Measurements from ENCODE around the gene PTEN.
"Not testable (repeated sequence)": the region's sequence is repeated elsewhere in the genome, so short reads cannot be mapped to it uniquely, and the experiment has no call there.

The PTEN gene

DNA sequence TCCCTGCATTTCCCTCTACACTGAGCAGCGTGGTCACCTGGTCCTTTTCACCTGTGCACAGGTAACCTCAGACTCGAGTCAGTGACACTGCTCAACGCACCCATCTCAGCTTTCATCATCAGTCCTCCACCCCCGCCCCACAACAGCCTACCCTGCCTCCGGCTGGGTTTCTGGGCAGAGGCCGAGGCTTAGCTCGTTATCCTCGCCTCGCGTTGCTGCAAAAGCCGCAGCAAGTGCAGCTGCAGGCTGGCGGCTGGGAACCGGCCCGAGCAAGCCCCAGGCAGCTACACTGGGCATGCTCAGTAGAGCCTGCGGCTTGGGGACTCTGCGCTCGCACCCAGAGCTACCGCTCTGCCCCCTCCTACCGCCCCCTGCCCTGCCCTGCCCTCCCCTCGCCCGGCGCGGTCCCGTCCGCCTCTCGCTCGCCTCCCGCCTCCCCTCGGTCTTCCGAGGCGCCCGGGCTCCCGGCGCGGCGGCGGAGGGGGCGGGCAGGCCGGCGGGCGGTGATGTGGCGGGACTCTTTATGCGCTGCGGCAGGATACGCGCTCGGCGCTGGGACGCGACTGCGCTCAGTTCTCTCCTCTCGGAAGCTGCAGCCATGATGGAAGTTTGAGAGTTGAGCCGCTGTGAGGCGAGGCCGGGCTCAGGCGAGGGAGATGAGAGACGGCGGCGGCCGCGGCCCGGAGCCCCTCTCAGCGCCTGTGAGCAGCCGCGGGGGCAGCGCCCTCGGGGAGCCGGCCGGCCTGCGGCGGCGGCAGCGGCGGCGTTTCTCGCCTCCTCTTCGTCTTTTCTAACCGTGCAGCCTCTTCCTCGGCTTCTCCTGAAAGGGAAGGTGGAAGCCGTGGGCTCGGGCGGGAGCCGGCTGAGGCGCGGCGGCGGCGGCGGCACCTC, at the start of gene PTEN, which contains the start of gene KLLN:
PTEN (plus strand) TSS at position 573 of the 891 bp plus-strand sequence. CDS start 845 bp downstream, outside the sequence.
KLLN (minus strand) TSS at position 481 of the 891 bp plus-strand sequence. CDS start 1,046 bp downstream, outside the sequence.
- Histone ChIP-seq H3K36me3 (ENCODE audit: insufficient read depth, low read length) (no peaks in the 10 kb centered on the region), H3K4me1 (ENCODE audit: insufficient read depth, low read length) (peaks cover 5% of the 10 kb centered on the region), H3K9me3 (ENCODE audit: low read length) (no peaks in the 10 kb centered on the region), H3K4me3 (ENCODE audit: low read depth in 1 of 2, low read length in 2 of 2) (peak within 1 kb of the TSS; percentile 92 to 96), H3K27me3 (ENCODE audit: control insufficient read depth in 1 of 2, insufficient read depth in 2 of 2, low read length in 2 of 2) (no peaks in the 10 kb centered on the region), H3K27ac (ENCODE audit: low read depth, low read length) (peak within 1 kb of the TSS; percentile 93), H3K9ac (ENCODE audit: low read length) (peak within 1 kb of the TSS; percentile 83)

DNA sequence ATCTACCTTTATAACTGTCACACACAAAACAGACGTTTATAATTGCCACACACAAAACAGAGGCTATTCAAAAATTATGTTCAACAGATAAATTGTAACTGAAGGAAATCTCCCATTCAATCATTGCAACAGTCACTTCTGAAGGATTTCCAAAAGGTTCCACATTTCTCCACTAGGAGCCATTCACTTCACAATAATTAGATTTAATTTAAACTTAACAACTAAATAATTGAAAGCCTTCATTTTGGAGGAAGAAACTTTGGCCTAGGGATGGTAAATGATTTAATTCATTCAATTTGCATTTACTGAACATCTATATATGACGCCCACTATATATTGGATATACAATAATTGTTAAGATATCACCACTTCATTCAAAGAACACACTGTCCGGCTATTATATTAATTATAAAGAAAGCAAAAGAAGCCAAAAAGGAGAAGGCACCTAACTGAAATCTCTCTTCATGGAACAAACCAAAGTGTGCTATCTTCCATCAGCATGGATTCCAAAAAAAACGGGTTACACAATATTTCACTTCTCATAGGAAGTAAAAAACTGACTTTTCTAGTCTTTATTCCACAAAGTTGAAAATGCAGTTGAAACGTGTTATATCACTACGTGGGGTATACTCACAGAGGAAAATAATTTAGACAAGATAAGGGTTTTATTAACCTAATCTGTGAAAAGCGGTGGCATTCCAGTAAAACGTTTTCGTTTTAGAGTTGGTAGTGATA, 47.1 kb upstream of the PTEN start:
- Histone ChIP-seq H3K27me3 (ENCODE audit: control insufficient read depth in 1 of 2, insufficient read depth in 2 of 2, low read length in 2 of 2) (no peaks in the 10 kb centered on the region), H3K4me3 (ENCODE audit: low read depth in 1 of 2, low read length in 2 of 2) (peak overlapping the region in 1 of 2 donors; percentile 72), H3K9ac (ENCODE audit: low read length) (no peak overlapping the region), H3K4me1 (ENCODE audit: insufficient read depth, low read length) (peaks cover 16% of the 10 kb centered on the region), H3K27ac (ENCODE audit: low read depth, low read length) (no peak overlapping the region), H3K9me3 (ENCODE audit: low read length) (no peaks in the 10 kb centered on the region), H3K36me3 (ENCODE audit: insufficient read depth, low read length) (no peaks in the 10 kb centered on the region)

DNA sequence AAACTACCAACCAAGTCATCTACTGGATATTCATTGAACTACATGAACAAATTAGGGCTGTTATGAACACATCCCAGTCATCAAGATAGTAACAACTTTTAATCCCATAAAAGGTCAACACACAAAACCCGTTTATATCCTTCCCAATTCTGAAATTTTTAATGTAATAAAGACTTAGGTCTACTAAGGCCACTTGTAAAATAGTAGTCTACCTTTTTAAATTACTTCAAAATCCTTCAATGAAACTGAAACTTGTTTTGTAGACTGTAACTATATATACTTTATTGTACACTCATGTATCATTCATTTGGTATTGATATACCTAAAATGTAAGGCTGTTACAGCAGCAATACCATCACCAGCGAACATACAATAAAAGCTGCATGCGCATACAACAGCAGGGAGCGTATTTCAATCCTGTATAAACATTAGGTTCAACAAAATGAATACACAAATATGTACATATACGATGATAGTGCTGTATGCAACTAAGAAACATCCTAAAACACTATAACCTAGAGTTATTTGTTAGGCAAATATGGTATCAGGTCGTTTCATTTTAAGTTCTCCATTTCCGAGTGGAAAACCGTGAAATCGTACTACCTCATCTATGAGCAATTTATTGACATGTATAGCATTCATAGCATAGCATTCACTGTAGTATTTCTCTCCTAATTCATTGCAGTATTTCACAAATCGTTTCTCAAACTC, 46.4 kb upstream of the PTEN start:
- Histone ChIP-seq H3K4me3 (ENCODE audit: low read depth in 1 of 2, low read length in 2 of 2) (peak overlapping the region; percentile 72 to 79), H3K9me3 (ENCODE audit: low read length) (no peaks in the 10 kb centered on the region), H3K4me1 (ENCODE audit: insufficient read depth, low read length) (peaks cover 16% of the 10 kb centered on the region), H3K27me3 (ENCODE audit: control insufficient read depth in 1 of 2, insufficient read depth in 2 of 2, low read length in 2 of 2) (no peaks in the 10 kb centered on the region), H3K27ac (ENCODE audit: low read depth, low read length) (peak overlapping the region; percentile 79), H3K36me3 (ENCODE audit: insufficient read depth, low read length) (no peaks in the 10 kb centered on the region), H3K9ac (ENCODE audit: low read length) (peak overlapping the region; percentile 68)

DNA sequence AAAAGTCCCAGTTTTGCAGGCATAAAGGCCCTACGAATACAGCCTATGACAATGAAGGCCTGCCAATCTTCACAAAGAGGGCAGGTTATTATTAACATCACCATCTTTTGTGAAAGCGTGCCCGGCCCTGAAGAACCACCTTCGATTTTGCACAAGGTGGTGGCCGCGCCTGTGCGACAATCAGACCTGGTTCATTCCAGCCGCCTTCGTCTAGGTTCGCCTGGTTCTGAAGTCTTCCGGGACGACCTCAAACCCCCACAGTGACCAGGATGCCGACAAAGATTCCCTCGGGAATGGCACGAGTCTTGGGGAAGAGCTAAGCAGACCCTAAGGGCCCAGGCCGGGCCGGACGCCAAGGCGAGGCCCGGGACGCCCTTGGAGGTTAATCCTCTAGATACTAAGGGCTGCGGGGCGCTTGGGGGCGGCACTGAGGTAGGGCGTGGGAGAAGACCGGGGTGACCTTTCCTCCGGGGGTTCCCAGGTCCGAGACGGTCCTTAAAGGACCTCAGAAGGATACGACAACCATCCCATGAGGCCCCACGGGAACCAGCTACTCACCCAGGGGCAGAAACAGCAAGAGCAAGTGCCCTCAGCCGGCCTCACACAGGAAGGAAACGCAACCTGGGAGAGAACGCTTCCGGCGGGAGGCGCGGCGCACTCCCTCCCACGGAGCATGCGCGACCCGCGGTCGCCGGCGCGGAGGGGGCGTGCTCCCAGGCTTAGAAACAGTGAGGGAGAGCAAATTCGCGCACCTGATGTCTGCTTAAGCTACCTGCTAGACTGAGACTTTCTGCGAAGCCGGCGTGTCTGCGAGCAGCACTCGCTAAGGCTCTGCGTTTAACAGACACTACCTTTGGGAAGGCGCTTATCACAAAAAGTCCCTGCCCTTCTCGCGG, 45.6 kb upstream of the PTEN start, which contains the start of gene ATAD1:
ATAD1 (minus strand) TSS at position 618 of the 896 bp plus-strand sequence. CDS start 3,627 bp downstream, outside the sequence.
- Histone ChIP-seq H3K9me3 (ENCODE audit: low read length) (no peaks in the 10 kb centered on the region), H3K36me3 (ENCODE audit: insufficient read depth, low read length) (no peaks in the 10 kb centered on the region), H3K4me3 (ENCODE audit: low read depth in 1 of 2, low read length in 2 of 2) (peak within 1 kb of the TSS; percentile 72 to 79), H3K9ac (ENCODE audit: low read length) (peak within 1 kb of the TSS; percentile 68), H3K27me3 (ENCODE audit: control insufficient read depth in 1 of 2, insufficient read depth in 2 of 2, low read length in 2 of 2) (no peaks in the 10 kb centered on the region), H3K27ac (ENCODE audit: low read depth, low read length) (peak within 1 kb of the TSS; percentile 79), H3K4me1 (ENCODE audit: insufficient read depth, low read length) (peaks cover 16% of the 10 kb centered on the region)

DNA sequence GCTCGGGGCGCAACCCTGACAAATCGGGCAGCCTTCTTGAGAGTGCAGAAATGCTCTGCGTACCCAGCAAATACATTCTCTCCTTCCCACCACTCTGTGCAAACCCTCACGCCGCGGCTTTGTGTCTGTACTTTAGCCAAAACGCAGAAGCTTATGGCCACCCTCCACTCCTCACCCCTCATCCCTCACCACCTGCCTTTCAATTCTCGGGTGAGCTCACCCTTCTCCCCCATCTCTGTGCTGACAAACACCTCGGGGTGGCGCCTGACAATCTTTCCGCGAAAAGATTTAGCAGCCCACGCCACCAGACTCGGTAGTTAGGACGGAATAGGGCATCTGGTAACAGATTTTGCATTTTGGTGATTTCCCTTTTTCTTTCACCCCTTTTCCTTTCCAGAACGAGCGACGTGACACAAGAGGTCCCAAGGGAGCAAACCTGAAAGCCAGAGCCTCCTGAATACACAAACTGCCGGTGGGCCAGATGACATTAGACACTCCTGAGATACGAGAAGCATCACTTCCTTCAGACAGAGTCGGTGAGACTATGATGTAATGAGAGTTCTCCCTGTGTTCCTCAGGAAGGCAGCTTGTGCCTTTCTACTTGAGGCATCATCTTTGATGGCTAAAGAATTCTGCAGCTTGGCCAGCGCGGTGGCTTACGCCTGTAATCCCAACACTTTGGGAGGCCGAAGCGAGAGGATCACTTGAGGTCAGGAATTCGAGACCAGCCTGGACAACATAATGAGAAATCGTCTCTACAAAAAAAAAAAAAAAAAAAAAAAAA, 44.7 kb upstream of the PTEN start:
- no peaks in the 10 kb centered on the region for H3K9me3 ChIP-seq (ENCODE audit: low read length)
- H3K27ac ChIP-seq (ENCODE audit: low read depth, low read length) = peak overlapping the region; percentile 79
- peak overlapping the region; percentile 72 to 79 for H3K4me3 ChIP-seq (ENCODE audit: low read depth in 1 of 2, low read length in 2 of 2)
- H3K9ac ChIP-seq (ENCODE audit: low read length) = peak overlapping the region; percentile 68
- H3K36me3 ChIP-seq (ENCODE audit: insufficient read depth, low read length) = no peaks in the 10 kb centered on the region
- peaks cover 16% of the 10 kb centered on the region for H3K4me1 ChIP-seq (ENCODE audit: insufficient read depth, low read length)
- H3K27me3 ChIP-seq (ENCODE audit: control insufficient read depth in 1 of 2, insufficient read depth in 2 of 2, low read length in 2 of 2) = no peaks in the 10 kb centered on the region

DNA sequence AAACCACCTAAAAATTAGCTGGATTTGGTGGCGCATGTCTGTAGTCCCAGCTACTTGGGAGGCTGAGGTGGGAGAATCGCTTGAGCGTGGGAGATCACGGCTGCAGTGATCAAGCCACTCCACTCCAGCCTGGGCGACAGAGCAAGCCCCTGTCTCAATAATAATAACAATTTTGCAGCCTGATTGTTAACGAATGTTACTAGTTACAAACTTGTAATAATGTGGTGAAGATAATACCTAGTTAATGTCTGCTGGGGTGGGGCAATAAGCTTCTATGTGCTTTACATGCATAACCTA, 44.2 kb upstream of the PTEN start:
- H3K9ac ChIP-seq (ENCODE audit: low read length) = no peak overlapping the region
- H3K4me3 ChIP-seq (ENCODE audit: low read depth in 1 of 2, low read length in 2 of 2) = no peak overlapping the region
- H3K36me3 ChIP-seq (ENCODE audit: insufficient read depth, low read length) = no peaks in the 10 kb centered on the region
- no peak overlapping the region for H3K27ac ChIP-seq (ENCODE audit: low read depth, low read length)
- H3K4me1 ChIP-seq (ENCODE audit: insufficient read depth, low read length) = peaks cover 16% of the 10 kb centered on the region
- no peaks in the 10 kb centered on the region for H3K9me3 ChIP-seq (ENCODE audit: low read length)
- no peaks in the 10 kb centered on the region for H3K27me3 ChIP-seq (ENCODE audit: control insufficient read depth in 1 of 2, insufficient read depth in 2 of 2, low read length in 2 of 2)

DNA sequence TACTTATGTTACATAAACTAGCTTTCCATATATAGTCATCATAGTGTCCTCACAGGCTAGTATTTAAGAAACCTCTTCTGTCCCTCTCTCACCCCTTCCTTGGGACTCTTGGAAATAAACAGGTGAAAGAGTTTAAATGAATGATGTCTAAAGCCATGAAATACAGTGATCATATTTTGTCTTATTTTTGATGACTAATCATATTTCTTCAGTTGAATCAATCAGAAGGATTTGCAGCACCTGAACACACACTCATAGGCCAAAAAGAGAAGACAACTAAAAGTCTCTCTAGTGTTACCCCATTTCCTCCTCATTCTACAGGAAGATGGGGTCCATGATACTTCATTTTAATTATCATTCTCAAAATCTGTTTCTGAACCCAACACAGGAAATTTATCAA, 36.8 kb upstream of the PTEN start:
- Histone ChIP-seq H3K4me1 (ENCODE audit: insufficient read depth, low read length) (no peaks in the 10 kb centered on the region), H3K27me3 (ENCODE audit: control insufficient read depth in 1 of 2, insufficient read depth in 2 of 2, low read length in 2 of 2) (no peaks in the 10 kb centered on the region), H3K9me3 (ENCODE audit: low read length) (no peaks in the 10 kb centered on the region), H3K36me3 (ENCODE audit: insufficient read depth, low read length) (no peaks in the 10 kb centered on the region), H3K4me3 (ENCODE audit: low read depth in 1 of 2, low read length in 2 of 2) (no peak overlapping the region), H3K9ac (ENCODE audit: low read length) (no peak overlapping the region), H3K27ac (ENCODE audit: low read depth, low read length) (no peak overlapping the region)

DNA sequence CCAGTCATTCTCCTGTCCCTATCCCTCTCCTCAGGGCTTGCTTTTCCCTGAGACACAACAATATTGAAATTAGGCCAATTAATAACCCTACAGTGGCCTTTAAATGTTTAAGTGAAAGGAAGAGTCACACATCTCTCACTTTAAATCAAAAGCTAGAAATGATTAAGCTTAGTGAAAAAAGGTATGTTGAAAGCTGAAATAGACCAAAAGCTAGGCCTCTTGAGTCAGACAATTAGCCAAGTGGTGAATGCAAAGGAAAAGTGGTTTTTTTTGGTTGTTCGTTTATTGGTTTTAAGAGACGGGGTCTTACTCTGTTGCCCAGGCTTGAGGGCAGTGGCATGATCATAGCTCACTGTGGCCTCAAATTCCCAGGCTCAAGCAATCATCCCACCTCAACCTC, 35.7 kb upstream of the PTEN start:
- no peak overlapping the region for H3K9ac ChIP-seq (ENCODE audit: low read length)
- no peak overlapping the region for H3K27ac ChIP-seq (ENCODE audit: low read depth, low read length)
- H3K4me1 ChIP-seq (ENCODE audit: insufficient read depth, low read length) = no peaks in the 10 kb centered on the region
- no peaks in the 10 kb centered on the region for H3K27me3 ChIP-seq (ENCODE audit: control insufficient read depth in 1 of 2, insufficient read depth in 2 of 2, low read length in 2 of 2)
- H3K36me3 ChIP-seq (ENCODE audit: insufficient read depth, low read length) = no peaks in the 10 kb centered on the region
- H3K9me3 ChIP-seq (ENCODE audit: low read length) = no peaks in the 10 kb centered on the region
- H3K4me3 ChIP-seq (ENCODE audit: low read depth in 1 of 2, low read length in 2 of 2) = no peak overlapping the region

DNA sequence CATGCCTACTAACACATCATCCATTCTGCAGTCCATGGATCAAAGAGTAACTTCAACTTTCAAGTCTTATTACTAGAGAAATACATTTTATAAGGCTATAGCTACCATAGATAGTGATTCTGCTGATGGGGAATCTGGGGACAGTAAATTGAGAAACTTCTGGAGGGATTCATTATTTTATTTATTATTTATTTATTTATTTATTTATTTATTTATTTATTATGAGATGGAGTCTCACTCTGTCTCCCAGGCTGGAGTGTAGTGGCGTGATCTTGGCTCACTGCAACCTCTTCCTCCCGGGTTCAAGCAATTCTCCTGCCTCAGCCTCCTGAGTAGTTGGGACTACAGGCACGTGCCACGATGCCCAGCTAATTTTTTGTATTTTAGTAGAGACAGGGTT, 34.4 kb upstream of the PTEN start:
- H3K9me3 ChIP-seq (ENCODE audit: low read length); H3K36me3 ChIP-seq (ENCODE audit: insufficient read depth, low read length); H3K9ac ChIP-seq (ENCODE audit: low read length); H3K4me3 ChIP-seq (ENCODE audit: low read depth in 1 of 2, low read length in 2 of 2); H3K4me1 ChIP-seq (ENCODE audit: insufficient read depth, low read length); H3K27me3 ChIP-seq (ENCODE audit: control insufficient read depth in 1 of 2, insufficient read depth in 2 of 2, low read length in 2 of 2); H3K27ac ChIP-seq (ENCODE audit: low read depth, low read length): not testable (repeated sequence)

All from muscle layer of colon (tissue), 2 donors.